ENCODE results near the gene PKNOX2. TPM values are rescaled to one million over a fixed set of nuclear protein-coding genes. Genes with fewer than 3 reads are reported as not detected.

PKNOX2 gene
- total and polyA plus RNA-seq, 4 donors = 0.14 to 0.29 (median 0.24) TPM

- Histone ChIP-seq H3K27ac (ENCODE audit: low read depth in 1 of 2, low read length in 2 of 2) (no peak overlapping the region), H3K27me3 (ENCODE audit: control insufficient read depth in 4 of 4, insufficient read depth in 4 of 4, low read length in 3 of 4) (peaks cover 0 to 10% (median 2%) of the 10 kb centered on the region in 4 donors), H3K9me3 (ENCODE audit: control insufficient read depth in 4 of 4, low read length in 3 of 4) (no peaks in the 10 kb centered on the region), H3K4me3 (ENCODE audit: low read depth in 1 of 3, low read length in 3 of 3) (no peak overlapping the region), H3K9ac (ENCODE audit: low read depth in 1 of 2, low read length in 2 of 2) (no peak overlapping the region), H3K4me1 (ENCODE audit: control insufficient read depth in 4 of 4, insufficient read depth in 4 of 4, low read length in 3 of 4) (peaks cover 0 to under 1% (median 0%) of the 10 kb centered on the region in 4 donors), H3K36me3 (ENCODE audit: control insufficient read depth in 4 of 4, insufficient read depth in 3 of 4, low read depth in 1 of 4, low read length in 3 of 4) (no peaks in the 10 kb centered on the region)
- TF ChIP-seq REST (IDR thresholded peaks at IDR 0.05) (no peak), NR2F2 (IDR thresholded peaks at IDR 0.05) (no peak), HNF4G (IDR thresholded peaks at IDR 0.05) (no peak), JUND (IDR thresholded peaks at IDR 0.05) (no peak), HNF4A (conservative IDR thresholded peaks at IDR 0.05) (no peak), SP1 (IDR thresholded peaks at IDR 0.05) (no peak), RAD21 (IDR thresholded peaks at IDR 0.05) (no peak)
- TF ChIP-seq, protein P1, sequence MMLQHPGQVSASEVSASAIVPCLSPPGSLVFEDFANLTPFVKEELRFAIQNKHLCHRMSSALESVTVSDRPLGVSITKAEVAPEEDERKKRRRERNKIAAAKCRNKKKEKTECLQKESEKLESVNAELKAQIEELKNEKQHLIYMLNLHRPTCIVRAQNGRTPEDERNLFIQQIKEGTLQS (IDR thresholded peaks at IDR 0.05) = no peak
- TF ChIP-seq, protein P2, sequence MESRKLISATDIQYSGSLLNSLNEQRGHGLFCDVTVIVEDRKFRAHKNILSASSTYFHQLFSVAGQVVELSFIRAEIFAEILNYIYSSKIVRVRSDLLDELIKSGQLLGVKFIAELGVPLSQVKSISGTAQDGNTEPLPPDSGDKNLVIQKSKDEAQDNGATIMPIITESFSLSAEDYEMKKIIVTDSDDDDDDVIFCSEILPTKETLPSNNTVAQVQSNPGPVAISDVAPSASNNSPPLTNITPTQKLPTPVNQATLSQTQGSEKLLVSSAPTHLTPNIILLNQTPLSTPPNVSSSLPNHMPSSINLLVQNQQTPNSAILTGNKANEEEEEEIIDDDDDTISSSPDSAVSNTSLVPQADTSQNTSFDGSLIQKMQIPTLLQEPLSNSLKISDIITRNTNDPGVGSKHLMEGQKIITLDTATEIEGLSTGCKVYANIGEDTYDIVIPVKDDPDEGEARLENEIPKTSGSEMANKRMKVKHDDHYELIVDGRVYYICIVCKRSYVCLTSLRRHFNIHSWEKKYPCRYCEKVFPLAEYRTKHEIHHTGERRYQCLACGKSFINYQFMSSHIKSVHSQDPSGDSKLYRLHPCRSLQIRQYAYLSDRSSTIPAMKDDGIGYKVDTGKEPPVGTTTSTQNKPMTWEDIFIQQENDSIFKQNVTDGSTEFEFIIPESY (IDR thresholded peaks at IDR 0.05) = no peak
- TF ChIP-seq, protein P3, sequence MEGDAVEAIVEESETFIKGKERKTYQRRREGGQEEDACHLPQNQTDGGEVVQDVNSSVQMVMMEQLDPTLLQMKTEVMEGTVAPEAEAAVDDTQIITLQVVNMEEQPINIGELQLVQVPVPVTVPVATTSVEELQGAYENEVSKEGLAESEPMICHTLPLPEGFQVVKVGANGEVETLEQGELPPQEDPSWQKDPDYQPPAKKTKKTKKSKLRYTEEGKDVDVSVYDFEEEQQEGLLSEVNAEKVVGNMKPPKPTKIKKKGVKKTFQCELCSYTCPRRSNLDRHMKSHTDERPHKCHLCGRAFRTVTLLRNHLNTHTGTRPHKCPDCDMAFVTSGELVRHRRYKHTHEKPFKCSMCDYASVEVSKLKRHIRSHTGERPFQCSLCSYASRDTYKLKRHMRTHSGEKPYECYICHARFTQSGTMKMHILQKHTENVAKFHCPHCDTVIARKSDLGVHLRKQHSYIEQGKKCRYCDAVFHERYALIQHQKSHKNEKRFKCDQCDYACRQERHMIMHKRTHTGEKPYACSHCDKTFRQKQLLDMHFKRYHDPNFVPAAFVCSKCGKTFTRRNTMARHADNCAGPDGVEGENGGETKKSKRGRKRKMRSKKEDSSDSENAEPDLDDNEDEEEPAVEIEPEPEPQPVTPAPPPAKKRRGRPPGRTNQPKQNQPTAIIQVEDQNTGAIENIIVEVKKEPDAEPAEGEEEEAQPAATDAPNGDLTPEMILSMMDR (IDR thresholded peaks at IDR 0.05; ENCODE audit: low read depth, low read length, missing input control) = no peak
- TF ChIP-seq, protein P4, sequence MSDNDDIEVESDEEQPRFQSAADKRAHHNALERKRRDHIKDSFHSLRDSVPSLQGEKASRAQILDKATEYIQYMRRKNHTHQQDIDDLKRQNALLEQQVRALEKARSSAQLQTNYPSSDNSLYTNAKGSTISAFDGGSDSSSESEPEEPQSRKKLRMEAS (IDR thresholded peaks at IDR 0.05) = no peak
- no peak for DNase-seq (ENCODE audit: low spot score)
- 44% methylated on average over 12 of the region's 12 CpGs for WGBS
Measured at GRCh38 chr11:125410091-125410490, 245.5 kb downstream of the PKNOX2 start.

DNA sequence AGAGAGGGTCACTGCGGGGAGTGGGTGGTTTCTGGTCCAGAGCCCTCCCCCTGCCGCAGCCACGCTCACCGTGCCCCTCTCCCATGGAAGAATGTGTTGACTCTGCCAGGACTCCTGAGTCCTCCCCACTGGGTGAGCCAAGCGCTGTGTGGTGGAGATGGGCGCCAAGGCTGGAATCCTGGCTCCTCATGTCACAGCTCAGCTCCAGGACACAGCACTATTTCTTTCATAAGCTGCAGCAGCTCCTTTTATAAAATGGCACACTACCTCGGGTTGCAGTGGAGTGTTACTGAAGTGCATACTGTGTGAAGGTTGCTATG is 247.6 kb downstream of the PKNOX2 start:
- 88% methylated on average over 7 of the region's 7 CpGs for WGBS
- Histone ChIP-seq H3K4me1 (ENCODE audit: control insufficient read depth in 4 of 4, insufficient read depth in 4 of 4, low read length in 3 of 4) (no peaks in the 10 kb centered on the region), H3K27me3 (ENCODE audit: control insufficient read depth in 4 of 4, insufficient read depth in 4 of 4, low read length in 3 of 4) (peaks cover 0 to 5% (median 0%) of the 10 kb centered on the region in 4 donors), H3K4me3 (ENCODE audit: low read depth in 1 of 3, low read length in 3 of 3) (no peak overlapping the region), H3K9ac (ENCODE audit: low read depth in 1 of 2, low read length in 2 of 2) (no peak overlapping the region), H3K36me3 (ENCODE audit: control insufficient read depth in 4 of 4, insufficient read depth in 3 of 4, low read depth in 1 of 4, low read length in 3 of 4) (no peaks in the 10 kb centered on the region), H3K27ac (ENCODE audit: low read depth in 1 of 2, low read length in 2 of 2) (no peak overlapping the region), H3K9me3 (ENCODE audit: control insufficient read depth in 4 of 4, low read length in 3 of 4) (no peaks in the 10 kb centered on the region)
- no peak for DNase-seq (ENCODE audit: low spot score)
- TF ChIP-seq, protein P3 (IDR thresholded peaks at IDR 0.05; ENCODE audit: low read depth, low read length, missing input control) = no peak
- TF ChIP-seq, protein P2 (IDR thresholded peaks at IDR 0.05) = no peak
- no peak for TF ChIP-seq SP1 (IDR thresholded peaks at IDR 0.05)
- no peak for TF ChIP-seq FOXA2 (IDR thresholded peaks at IDR 0.05)
- no peak for TF ChIP-seq RAD21 (IDR thresholded peaks at IDR 0.05)
- no peak for TF ChIP-seq TAF1 (conservative IDR thresholded peaks at IDR 0.05)
- no peak for TF ChIP-seq FOXA1 (IDR thresholded peaks at IDR 0.05)
- TF ChIP-seq, protein P1 (IDR thresholded peaks at IDR 0.05) = no peak
- TF ChIP-seq REST (IDR thresholded peaks at IDR 0.05) = no peak
- no peak for TF ChIP-seq RXRA (IDR thresholded peaks at IDR 0.05)
